Left kidney (tissue), 8 donors: ENCODE data around the gene PHTF2. TPM values are rescaled to one million over a fixed set of nuclear protein-coding genes. Genes with fewer than 3 reads are reported as not detected.
A peak's percentile ranks its signal among the peaks of the same experiment; 100 is the strongest.
"Not testable (repeated sequence)": the region's sequence is repeated elsewhere in the genome, so short reads cannot be mapped to it uniquely, and the experiment has no call there.

Experiments
- DNase-seq: peaks from one replicate; pipeline ENCODE4 v3.0.0-alpha.2; 2013
- long read RNA-seq, 8 donors: transcript quantifications; one replicate each; lab custom pipeline, GENCODE V29; 2026
- polyA plus RNA-seq: library from polyadenylated mRNA; unstranded; fragments of 120-200 nt; gene quantifications from one replicate; pipeline ENCODE4 v1.2.1, GENCODE V29; 2013; ENCODE audit not compliant: insufficient read length

Gene PHTF2
- polyA plus RNA-seq, result 31.9 TPM
- long read RNA-seq, donor 1, full-length matches to known transcripts, result 3 of 3 reads
- long read RNA-seq, donor 1, partial matches to known transcripts, result 0 of 3 reads
- long read RNA-seq, donor 1, other reads (novel, unspliced or antisense), result 0 of 3 reads
- long read RNA-seq, donor 2, partial matches to known transcripts, result 0 of 1 reads
- long read RNA-seq, donor 2, other reads (novel, unspliced or antisense), result 0 of 1 reads
- long read RNA-seq, donor 3, full-length matches to known transcripts, result 3 of 3 reads
- long read RNA-seq, donor 3, partial matches to known transcripts, result 0 of 3 reads
- long read RNA-seq, donor 3, other reads (novel, unspliced or antisense), result 0 of 3 reads
- long read RNA-seq, donor 4, result 0 reads
- long read RNA-seq, donor 5, full-length matches to known transcripts, result 2 of 2 reads
- long read RNA-seq, donor 5, partial matches to known transcripts, result 0 of 2 reads
- long read RNA-seq, donor 5, other reads (novel, unspliced or antisense), result 0 of 2 reads
- long read RNA-seq, donor 6, full-length matches to known transcripts, result 2 of 2 reads
- long read RNA-seq, donor 6, partial matches to known transcripts, result 0 of 2 reads
- long read RNA-seq, donor 6, other reads (novel, unspliced or antisense), result 0 of 2 reads
- long read RNA-seq, donor 7, full-length matches to known transcripts, result 2 of 2 reads
- long read RNA-seq, donor 7, partial matches to known transcripts, result 0 of 2 reads
- long read RNA-seq, donor 7, other reads (novel, unspliced or antisense), result 0 of 2 reads
- long read RNA-seq, donor 8, full-length matches to known transcripts, result 2 of 2 reads
- long read RNA-seq, donor 8, partial matches to known transcripts, result 0 of 2 reads
- long read RNA-seq, donor 8, other reads (novel, unspliced or antisense), result 0 of 2 reads

- DNase-seq, result peak; percentile 99
Observed at GRCh38 chr7:77798394-77799077, at the start of gene PHTF2, which contains the start of gene TMEM60. Gene PHTF2, plus strand, starts transcription at chr7:77798773. Gene TMEM60, minus strand, starts transcription at chr7:77798434. Its CDS starts 4,061 bp downstream, at chr7:77794373.

GRCh38 chr7:77752016-77752415, 46.6 kb upstream of the PHTF2 start:
- DNase-seq, result no peak

GRCh38 chr7:77753173-77753572, 45.4 kb upstream of the PHTF2 start:
- DNase-seq, result no peak

GRCh38 chr7:77757589-77757988, 41.0 kb upstream of the PHTF2 start:
- DNase-seq, result no peak

- peak; percentile 64 for DNase-seq
Observed at GRCh38 chr7:77759294-77759889, 39.2 kb upstream of the PHTF2 start.

GRCh38 chr7:77760809-77761453, 37.6 kb upstream of the PHTF2 start:
- DNase-seq, result no peak

GRCh38 chr7:77765481-77765880, 33.1 kb upstream of the PHTF2 start:
- no peak for DNase-seq

- no peak for DNase-seq
Observed at GRCh38 chr7:77765906-77766800, 32.4 kb upstream of the PHTF2 start.

- no peak for DNase-seq
Observed at GRCh38 chr7:77766801-77767605, 31.6 kb upstream of the PHTF2 start.

GRCh38 chr7:77770316-77770715, 28.3 kb upstream of the PHTF2 start:
- no peak for DNase-seq

- no peak for DNase-seq
Observed at GRCh38 chr7:77771901-77772300, 26.7 kb upstream of the PHTF2 start.

GRCh38 chr7:77778535-77778934, 20.0 kb upstream of the PHTF2 start:
- no peak for DNase-seq

GRCh38 chr7:77782383-77782782, 16.2 kb upstream of the PHTF2 start:
- DNase-seq, result no peak

GRCh38 chr7:77783111-77783510, 15.5 kb upstream of the PHTF2 start:
- DNase-seq, result no peak

- DNase-seq, result no peak
Observed at GRCh38 chr7:77783545-77783944, 15.0 kb upstream of the PHTF2 start.

- not testable (repeated sequence) for DNase-seq
Observed at GRCh38 chr7:77784426-77784825, 14.1 kb upstream of the PHTF2 start.

GRCh38 chr7:77786018-77786417, 12.6 kb upstream of the PHTF2 start:
- DNase-seq, result no peak

- no peak for DNase-seq
Observed at GRCh38 chr7:77786741-77787140, 11.8 kb upstream of the PHTF2 start.

GRCh38 chr7:77788327-77788902, 10.2 kb upstream of the PHTF2 start:
- no peak for DNase-seq
